HG02571 (cell line): ENCODE data around the gene MINAR2.

Experiments
- ATAC-seq: cut with Tn5 transposase; IDR thresholded peaks from one replicate; pipeline ENCODE4 v1.9.1; 2021; ENCODE audit warnings: mild to moderate bottlenecking, moderate library complexity; ENCODE audit not compliant: unreplicated experiment

The MINAR2 gene

DNA sequence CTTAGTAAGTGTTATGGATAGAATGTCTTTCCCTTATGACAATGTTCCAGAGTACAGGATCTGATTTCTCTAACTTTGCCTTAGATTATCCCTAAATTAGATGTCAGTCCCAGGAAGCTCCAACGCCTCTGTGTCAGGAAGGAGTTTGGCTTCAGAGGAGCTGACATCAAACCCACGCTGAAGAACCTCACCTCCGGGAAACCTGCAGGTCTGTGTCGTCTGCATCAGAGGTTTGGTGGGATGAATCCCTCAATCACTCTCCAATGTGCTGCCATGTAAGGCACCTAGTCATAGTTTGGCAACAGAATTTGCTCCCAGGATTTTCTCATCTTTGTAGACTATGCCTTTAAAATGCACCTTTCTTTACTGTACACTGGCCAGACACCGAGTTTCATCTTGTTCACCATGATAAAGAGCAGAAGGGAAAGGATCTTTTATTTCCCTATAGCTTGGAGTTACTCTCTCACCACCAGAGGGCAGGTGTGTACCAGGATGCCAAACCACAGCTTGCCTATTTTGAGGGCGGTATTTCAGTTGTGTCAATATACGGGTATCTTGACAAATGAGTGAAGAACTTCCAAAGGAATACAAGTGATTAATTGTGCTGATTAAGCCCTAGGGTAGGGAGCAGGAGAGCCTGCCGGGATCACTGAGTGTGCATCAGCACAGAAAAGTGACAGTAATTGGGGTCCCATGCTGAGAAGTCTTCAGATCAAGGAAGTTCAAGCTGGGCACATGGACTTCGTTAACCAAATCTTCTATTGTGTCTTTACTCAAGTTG is 23.4 kb downstream of the MINAR2 start:
- ATAC-seq = peak; percentile 66

DNA sequence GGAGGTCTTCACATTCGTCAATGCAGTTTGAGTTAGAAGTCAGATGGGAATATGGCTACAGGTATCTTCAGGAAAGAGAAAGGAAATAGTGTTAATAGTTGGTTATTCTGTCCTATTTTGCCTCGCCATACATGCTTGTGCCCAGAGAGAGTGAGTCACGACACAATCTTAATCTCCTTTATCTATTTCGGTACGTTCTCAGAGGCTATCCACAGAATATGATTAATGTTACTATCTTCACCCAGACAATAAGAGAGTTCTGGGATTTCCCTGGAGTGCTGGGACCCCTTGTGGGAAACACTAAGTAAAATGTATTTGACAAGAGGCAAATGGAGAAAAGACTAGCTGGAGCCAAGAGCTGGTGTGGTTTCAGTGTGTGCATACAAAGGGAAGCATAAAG is 25.5 kb downstream of the MINAR2 start:
- no peak for ATAC-seq

DNA sequence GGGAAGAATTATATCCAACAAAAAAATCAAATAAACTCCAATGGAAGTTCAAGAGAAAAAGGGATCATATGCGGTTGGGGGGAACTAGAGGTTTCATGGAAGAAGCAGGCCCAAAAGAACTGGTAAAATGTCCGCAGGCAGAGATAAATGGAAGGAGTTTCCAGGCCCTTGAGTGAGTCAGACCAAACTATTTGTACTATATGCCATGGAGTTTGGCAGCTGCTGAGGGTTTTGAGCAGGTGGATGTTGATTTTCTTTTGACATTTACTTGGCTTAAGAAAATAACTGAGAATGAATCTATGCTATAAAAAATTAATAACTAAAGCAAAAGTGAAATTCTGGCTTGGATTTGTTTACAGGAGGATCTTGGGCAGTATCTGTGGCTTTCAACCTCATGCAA is 33.7 kb downstream of the MINAR2 start:
- no peak for ATAC-seq

DNA sequence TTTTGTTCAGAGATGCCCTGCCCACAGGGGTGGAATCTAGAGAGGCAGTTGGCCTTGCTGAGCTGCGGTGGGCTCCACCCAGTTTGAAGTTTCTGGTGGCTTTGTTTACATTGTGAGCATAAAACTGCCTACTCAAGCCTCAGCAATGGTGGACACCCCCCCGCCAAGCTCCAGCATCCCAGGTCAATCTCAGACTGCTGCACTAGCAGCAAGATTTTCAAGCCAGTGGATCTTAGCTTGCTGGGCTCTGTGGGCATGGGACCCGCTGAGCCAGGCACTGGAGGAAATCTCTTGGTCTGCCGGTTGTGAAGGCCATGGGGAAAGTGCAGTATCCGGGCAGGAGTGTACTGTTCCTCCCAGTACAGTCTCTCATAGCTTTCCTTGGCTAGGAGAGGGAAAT is 55.5 kb downstream of the MINAR2 start:
- ATAC-seq = no peak

DNA sequence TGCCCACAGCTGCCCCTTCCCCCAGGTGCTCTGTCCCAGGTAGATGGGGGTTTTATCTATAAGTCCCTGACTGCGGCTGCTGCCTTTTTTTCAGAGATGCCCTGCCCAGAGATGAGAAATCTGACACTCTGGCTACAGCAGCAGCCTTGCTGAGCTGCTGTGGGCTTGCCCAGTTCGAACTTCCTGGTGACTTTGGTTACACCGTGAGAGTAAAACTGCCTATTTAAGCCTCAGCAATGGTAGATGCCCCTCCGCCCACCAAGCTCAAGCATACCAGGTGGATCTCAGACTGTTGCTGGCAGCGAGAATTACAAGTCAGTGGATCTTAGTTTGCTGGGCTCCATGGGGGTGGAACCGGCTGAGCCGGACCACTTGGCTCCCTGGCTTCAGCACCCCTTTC is 56.8 kb downstream of the MINAR2 start:
- ATAC-seq = no peak

DNA sequence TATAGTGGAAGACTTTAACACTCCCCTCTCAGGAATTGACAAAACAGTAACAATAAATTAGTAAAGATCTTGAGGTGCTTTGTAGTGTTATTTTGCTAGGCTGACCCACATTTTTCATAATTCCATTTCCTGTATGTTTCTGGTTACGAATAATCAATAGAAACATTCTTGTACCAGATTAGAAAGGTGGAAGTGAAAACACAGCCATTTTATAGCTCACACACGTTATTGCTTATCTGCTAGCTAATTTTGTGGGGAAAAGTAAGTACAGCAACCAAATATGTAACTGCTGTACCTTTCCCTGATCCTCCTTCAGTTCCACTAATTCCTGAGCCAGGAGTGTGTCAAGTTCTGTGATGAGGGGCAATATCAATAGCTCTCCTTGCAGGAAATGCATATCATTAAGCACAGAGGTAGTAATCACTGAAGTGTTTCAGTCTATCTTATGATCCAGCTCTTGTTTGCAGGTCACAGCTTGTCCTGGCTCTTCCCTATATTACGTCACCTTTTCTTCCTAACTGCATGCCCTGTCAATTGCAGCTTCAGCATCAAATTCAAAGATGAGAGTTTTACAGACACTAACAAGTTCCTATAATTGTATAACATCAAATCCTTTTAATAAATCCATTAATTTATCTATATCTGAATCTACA is 59.4 kb downstream of the MINAR2 start:
- no peak for ATAC-seq
